Measurements from ENCODE around the gene MEX3A.
"Not testable (repeated sequence)": the region's sequence is repeated elsewhere in the genome, so short reads cannot be mapped to it uniquely, and the experiment has no call there.

Gene MEX3A

DNA sequence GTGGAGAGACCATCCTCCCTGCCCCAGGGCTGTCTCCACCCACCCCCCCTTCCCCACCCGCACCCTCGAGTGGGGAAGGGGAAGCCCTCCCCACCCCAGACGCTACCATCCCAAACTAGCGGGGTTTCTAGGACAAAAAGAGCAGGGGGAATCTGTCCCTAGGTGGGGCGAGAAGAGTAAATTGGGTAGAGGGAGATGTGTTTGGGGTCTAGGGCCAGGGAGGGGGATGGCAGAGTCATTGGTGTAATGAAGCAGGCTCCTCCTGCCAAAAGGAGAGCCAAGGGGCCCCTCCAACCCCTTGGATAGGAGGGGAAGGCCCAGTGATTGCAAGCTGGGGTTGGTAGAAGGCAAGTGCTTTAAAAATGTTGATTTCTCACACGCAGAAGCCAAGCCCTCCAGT lies 10.0 kb downstream of the MEX3A start:
- Histone ChIP-seq H3K4me1 (ENCODE audit: control insufficient read depth, low read length) (peaks cover 22% of the 10 kb centered on the region), H3K36me3 (ENCODE audit: control insufficient read depth, low read length) (peaks cover 6% of the 10 kb centered on the region; the same call in 1 of the 2 replicates), H3K9me3 (ENCODE audit: control insufficient read depth, insufficient read depth, low read length) (no peaks in the 10 kb centered on the region), H3K27ac (ENCODE audit: low read depth, low read length) (no peak overlapping the region), H3K4me3 (ENCODE audit: low read length) (no peak overlapping the region), H3K9me2 (replicated peaks; ENCODE audit: control insufficient read depth, low read length) (no peaks in the 10 kb centered on the region), H3K27me3 (ENCODE audit: control insufficient read depth, low read length) (peaks cover 4% of the 10 kb centered on the region), H3F3A (ENCODE audit: control insufficient read depth, insufficient read depth) (no peaks in the 10 kb centered on the region; the same call in 1 of the 2 replicates), H3K4me2 (ENCODE audit: low read length) (no peak overlapping the region), H4K20me1 (ENCODE audit: control insufficient read depth, insufficient read depth, low read depth, low read length) (no peaks in the 10 kb centered on the region), H3K79me2 (ENCODE audit: control insufficient read depth, low read length) (peaks cover 18% of the 10 kb centered on the region)
- TF ChIP-seq, protein P1, sequence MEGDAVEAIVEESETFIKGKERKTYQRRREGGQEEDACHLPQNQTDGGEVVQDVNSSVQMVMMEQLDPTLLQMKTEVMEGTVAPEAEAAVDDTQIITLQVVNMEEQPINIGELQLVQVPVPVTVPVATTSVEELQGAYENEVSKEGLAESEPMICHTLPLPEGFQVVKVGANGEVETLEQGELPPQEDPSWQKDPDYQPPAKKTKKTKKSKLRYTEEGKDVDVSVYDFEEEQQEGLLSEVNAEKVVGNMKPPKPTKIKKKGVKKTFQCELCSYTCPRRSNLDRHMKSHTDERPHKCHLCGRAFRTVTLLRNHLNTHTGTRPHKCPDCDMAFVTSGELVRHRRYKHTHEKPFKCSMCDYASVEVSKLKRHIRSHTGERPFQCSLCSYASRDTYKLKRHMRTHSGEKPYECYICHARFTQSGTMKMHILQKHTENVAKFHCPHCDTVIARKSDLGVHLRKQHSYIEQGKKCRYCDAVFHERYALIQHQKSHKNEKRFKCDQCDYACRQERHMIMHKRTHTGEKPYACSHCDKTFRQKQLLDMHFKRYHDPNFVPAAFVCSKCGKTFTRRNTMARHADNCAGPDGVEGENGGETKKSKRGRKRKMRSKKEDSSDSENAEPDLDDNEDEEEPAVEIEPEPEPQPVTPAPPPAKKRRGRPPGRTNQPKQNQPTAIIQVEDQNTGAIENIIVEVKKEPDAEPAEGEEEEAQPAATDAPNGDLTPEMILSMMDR (IDR thresholded peaks at IDR 0.05; ENCODE audit: low read depth, low read length, poor library complexity, severe bottlenecking): no peak
- TF ChIP-seq EZH2phosphoT487 (IDR thresholded peaks at IDR 0.05; ENCODE audit: borderline replicate concordance, low read length): no peak

DNA sequence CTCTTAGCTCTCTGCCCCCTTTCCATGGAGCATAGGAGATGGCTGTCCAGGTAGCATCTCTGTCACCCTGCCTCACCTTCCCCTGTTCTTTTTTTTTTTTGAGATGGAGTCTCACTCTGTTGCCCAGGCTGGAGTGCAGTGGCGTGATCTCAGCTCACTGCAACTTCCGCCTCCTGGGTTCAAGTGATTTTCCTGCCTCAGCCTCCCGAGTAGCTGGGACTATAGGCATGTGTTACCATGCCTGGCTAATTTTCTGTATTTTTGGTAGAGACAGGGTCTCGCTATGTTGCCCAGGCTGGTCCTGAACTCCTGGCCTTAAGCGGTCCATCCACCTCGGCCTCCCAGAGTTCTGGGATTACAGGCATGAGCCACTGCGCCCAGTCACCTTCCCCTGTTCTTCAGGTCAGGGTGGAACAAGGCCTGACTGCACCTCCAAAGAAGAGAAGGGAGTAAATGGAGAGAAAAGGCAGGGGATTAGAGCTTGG lies 10.9 kb downstream of the MEX3A start:
- H4K20me1 ChIP-seq (ENCODE audit: control insufficient read depth, insufficient read depth, low read depth, low read length): not testable (repeated sequence)

DNA sequence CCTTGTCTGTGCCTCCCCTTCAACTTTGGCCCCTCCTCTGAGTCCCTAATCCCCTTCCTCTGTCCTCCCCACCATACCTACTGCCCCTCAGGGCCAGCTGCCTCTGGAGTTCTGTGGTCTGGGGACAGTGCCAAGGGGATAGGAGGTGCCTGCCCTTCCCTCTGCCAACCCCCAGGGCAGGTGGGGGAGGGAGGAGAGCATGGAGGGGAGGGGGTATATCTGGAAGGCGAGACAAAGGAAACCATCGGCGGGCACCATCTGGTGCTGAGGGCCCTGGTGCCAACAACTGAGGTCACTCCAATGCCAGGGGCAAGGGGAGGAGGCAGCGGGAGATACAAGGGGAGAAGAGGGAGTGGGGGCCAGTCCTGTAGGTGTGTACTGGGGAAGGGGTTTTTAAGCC lies 11.7 kb downstream of the MEX3A start:
- Histone ChIP-seq H3K27me3 (ENCODE audit: control insufficient read depth, low read length) (peaks cover 4% of the 10 kb centered on the region), H3F3A (ENCODE audit: control insufficient read depth, insufficient read depth) (no peaks in the 10 kb centered on the region), H3K4me3 (ENCODE audit: low read length) (no peak overlapping the region), H3K4me1 (ENCODE audit: control insufficient read depth, low read length) (peaks cover 13% of the 10 kb centered on the region), H3K9me2 (replicated peaks; ENCODE audit: control insufficient read depth, low read length) (no peaks in the 10 kb centered on the region), H3K9me3 (ENCODE audit: control insufficient read depth, insufficient read depth, low read length) (no peaks in the 10 kb centered on the region), H3K36me3 (ENCODE audit: control insufficient read depth, low read length) (no peaks in the 10 kb centered on the region), H3K79me2 (ENCODE audit: control insufficient read depth, low read length) (peaks cover 8% of the 10 kb centered on the region), H3K27ac (ENCODE audit: low read depth, low read length) (no peak overlapping the region), H3K4me2 (ENCODE audit: low read length) (no peak overlapping the region), H4K20me1 (ENCODE audit: control insufficient read depth, insufficient read depth, low read depth, low read length) (no peaks in the 10 kb centered on the region)
- TF ChIP-seq EZH2phosphoT487 (IDR thresholded peaks at IDR 0.05; ENCODE audit: borderline replicate concordance, low read length): no peak
- TF ChIP-seq, protein P1 (IDR thresholded peaks at IDR 0.05; ENCODE audit: low read depth, low read length, poor library complexity, severe bottlenecking): no peak

More for the DNA sequence above, 10.9 kb downstream of the MEX3A start:
- peaks cover 16% of the 10 kb centered on the region for H3K79me2 ChIP-seq (ENCODE audit: control insufficient read depth, low read length)
- not testable (repeated sequence) for H3K9me2 ChIP-seq (replicated peaks; ENCODE audit: control insufficient read depth, low read length); H3F3A ChIP-seq (ENCODE audit: control insufficient read depth, insufficient read depth); H3K36me3 ChIP-seq (ENCODE audit: control insufficient read depth, low read length); H3K4me2 ChIP-seq (ENCODE audit: low read length); H3K9me3 ChIP-seq (ENCODE audit: control insufficient read depth, insufficient read depth, low read length); H3K4me3 ChIP-seq (ENCODE audit: low read length); H3K27ac ChIP-seq (ENCODE audit: low read depth, low read length); H3K27me3 ChIP-seq (ENCODE audit: control insufficient read depth, low read length)
- peaks cover 16% of the 10 kb centered on the region for H3K4me1 ChIP-seq (ENCODE audit: control insufficient read depth, low read length)

DNA sequence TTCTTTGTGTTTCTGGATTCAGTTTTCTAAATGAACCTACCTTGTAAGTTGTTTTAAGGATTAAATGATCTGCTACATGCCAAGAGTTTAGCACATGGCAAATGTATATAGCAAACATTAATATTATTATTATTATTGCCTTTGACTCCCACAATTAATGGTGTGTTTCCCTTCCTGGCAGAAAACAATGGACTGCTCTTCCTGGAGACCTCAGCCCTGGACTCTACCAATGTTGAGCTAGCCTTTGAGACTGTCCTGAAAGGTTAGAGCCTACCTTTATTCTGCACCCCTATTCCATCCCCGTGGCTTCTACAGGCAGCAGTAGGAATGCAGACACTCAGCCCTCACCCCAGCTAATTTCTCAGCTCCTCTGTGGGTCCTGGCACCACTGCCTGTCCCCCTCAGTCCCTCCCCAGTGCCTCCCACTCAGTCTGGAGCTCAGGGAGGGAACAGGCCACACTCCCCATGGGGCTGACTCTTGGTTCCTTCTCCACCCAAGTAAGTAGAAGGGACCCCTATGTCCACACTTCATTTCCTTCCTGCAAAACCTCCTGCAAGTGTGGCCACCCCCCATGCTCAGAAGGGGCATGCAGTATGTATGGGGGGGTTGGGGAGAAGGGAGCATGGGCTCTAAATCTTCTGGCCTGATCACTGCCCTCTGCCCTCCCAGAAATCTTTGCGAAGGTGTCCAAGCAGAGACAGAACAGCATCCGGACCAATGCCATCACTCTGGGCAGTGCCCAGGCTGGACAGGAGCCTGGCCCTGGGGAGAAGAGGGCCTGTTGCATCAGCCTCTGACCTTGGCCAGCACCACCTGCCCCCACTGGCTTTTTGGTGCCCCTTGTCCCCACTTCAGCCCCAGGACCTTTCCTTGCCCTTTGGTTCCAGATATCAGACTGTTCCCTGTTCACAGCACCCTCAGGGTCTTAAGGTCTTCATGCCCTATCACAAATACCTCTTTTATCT lies 12.5 kb downstream of the MEX3A start:
- Histone ChIP-seq H3K4me2 (ENCODE audit: low read length) (no peak overlapping the region), H3K79me2 (ENCODE audit: control insufficient read depth, low read length) (no peaks in the 10 kb centered on the region; the same call in 1 of the 2 replicates), H3F3A (ENCODE audit: control insufficient read depth, insufficient read depth) (0 out of 2 replicates have a peak, but pooled peaks cover 2% of the 10 kb centered on the region), H3K27ac (ENCODE audit: low read depth, low read length) (no peak overlapping the region), H3K27me3 (ENCODE audit: control insufficient read depth, low read length) (peaks cover 4% of the 10 kb centered on the region), H3K4me3 (ENCODE audit: low read length) (no peak overlapping the region), H3K9me3 (ENCODE audit: control insufficient read depth, insufficient read depth, low read length) (no peaks in the 10 kb centered on the region), H4K20me1 (ENCODE audit: control insufficient read depth, insufficient read depth, low read depth, low read length) (no peaks in the 10 kb centered on the region), H3K36me3 (ENCODE audit: control insufficient read depth, low read length) (no peaks in the 10 kb centered on the region), H3K4me1 (ENCODE audit: control insufficient read depth, low read length) (peaks cover 6% of the 10 kb centered on the region), H3K9me2 (replicated peaks; ENCODE audit: control insufficient read depth, low read length) (no peaks in the 10 kb centered on the region)
- TF ChIP-seq EZH2phosphoT487 (IDR thresholded peaks at IDR 0.05; ENCODE audit: borderline replicate concordance, low read length): no peak
- TF ChIP-seq, protein P1 (IDR thresholded peaks at IDR 0.05; ENCODE audit: low read depth, low read length, poor library complexity, severe bottlenecking): no peak
